Lower leg skin (tissue), 3 donors: ENCODE measurements around the gene IL3.

Experiments used
- CTCF ChIP-seq, 3 donors: fragments of 450-650 bp; IDR thresholded peaks; one replicate each; pipeline ENCODE4 v1.5.1; 2016; ENCODE audit warnings: antibody characterized with exemption in 3 of 3, mild to moderate bottlenecking in 3 of 3, moderate library complexity in 2 of 3
- POLR2A ChIP-seq, 2 donors: fragments of 450-650 bp; IDR thresholded peaks; one replicate each; pipeline ENCODE4 v1.6.1; 2016 to 2017; ENCODE audit warnings: antibody characterized with exemption in 2 of 2, mild to moderate bottlenecking in 1 of 2, moderate library complexity in 1 of 2

- no peak for TF ChIP-seq POLR2A (IDR thresholded peaks at IDR 0.05)
- TF ChIP-seq CTCF (IDR thresholded peaks at IDR 0.05), result no peak
Measured at GRCh38 chr5:132110930-132111329, 50.5 kb downstream of the IL3 start.
